Choroid plexus epithelial cell (primary cell): ENCODE measurements around the gene OIP5.

Experiments
- DNase-seq: peaks from one replicate; pipeline ENCODE4 v3.0.0-alpha.2; 2010; ENCODE audit warnings: low read depth
- H3K4me3 ChIP-seq: 2 replicates; pipeline ENCODE4 v1.5.1; 2011; ENCODE audit warnings: low read depth, mild to moderate bottlenecking, control low read depth, low read length, moderate library complexity
- TF ChIP-seq, protein P1 (sequence below): conservative IDR thresholded peaks from 2 replicates; pipeline ENCODE4 v1.5.1; 2011; ENCODE audit warnings: low read depth, mild to moderate bottlenecking, control low read depth, inconsistent platforms, low read length, moderate library complexity

OIP5 gene

GRCh38 chr15:41341519-41341918 is 9.1 kb upstream of the OIP5 start:
- TF ChIP-seq, protein P1, sequence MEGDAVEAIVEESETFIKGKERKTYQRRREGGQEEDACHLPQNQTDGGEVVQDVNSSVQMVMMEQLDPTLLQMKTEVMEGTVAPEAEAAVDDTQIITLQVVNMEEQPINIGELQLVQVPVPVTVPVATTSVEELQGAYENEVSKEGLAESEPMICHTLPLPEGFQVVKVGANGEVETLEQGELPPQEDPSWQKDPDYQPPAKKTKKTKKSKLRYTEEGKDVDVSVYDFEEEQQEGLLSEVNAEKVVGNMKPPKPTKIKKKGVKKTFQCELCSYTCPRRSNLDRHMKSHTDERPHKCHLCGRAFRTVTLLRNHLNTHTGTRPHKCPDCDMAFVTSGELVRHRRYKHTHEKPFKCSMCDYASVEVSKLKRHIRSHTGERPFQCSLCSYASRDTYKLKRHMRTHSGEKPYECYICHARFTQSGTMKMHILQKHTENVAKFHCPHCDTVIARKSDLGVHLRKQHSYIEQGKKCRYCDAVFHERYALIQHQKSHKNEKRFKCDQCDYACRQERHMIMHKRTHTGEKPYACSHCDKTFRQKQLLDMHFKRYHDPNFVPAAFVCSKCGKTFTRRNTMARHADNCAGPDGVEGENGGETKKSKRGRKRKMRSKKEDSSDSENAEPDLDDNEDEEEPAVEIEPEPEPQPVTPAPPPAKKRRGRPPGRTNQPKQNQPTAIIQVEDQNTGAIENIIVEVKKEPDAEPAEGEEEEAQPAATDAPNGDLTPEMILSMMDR = no peak
- DNase-seq = no peak
- no peak overlapping the region for H3K4me3 ChIP-seq

- no peak overlapping the region for H3K4me3 ChIP-seq
- TF ChIP-seq, protein P1 = no peak
- no peak for DNase-seq
These were observed 7.9 kb upstream of the OIP5 start for GRCh38 chr15:41340189-41340695.

GRCh38 chr15:41337631-41338522 is 5.5 kb upstream of the OIP5 start:
- no peak overlapping the region for H3K4me3 ChIP-seq
- TF ChIP-seq, protein P1 = no peak
- DNase-seq = no peak

GRCh38 chr15:41337047-41337446 is 4.7 kb upstream of the OIP5 start:
- no peak overlapping the region for H3K4me3 ChIP-seq
- TF ChIP-seq, protein P1 = no peak
- no peak for DNase-seq

DNA sequence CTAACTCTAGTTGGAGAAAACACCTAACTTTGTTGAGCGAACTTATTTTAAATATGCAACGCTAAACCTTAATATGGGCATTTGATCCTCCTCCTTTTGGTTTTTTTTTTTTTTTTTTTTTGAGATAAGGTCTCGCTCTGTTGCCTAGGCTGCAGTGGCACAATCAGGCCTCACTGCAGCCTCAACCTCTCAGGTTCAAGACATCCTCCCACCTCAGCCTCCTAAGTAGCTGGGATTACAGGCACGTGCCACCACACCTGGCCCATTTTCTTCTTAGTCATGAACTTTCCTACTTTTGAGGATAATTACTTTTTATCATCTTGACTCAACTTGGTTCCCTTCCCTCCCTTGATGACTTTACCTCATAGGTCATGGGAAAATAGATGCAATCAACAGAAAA is 4.2 kb upstream of the OIP5 start:
- DNase-seq = no peak
- H3K4me3 ChIP-seq = no peak overlapping the region
- TF ChIP-seq, protein P1 = no peak

- H3K4me3 ChIP-seq = no peak overlapping the region
- TF ChIP-seq, protein P1 = no peak
- no peak for DNase-seq
These were observed 2.1 kb upstream of the OIP5 start for GRCh38 chr15:41334293-41335120.
